GM23248 (cell line): Measurements from ENCODE around the gene USP20.

Experiments
- EZH2 ChIP-seq: fragments of 200-600 bp; sonication (generic); IDR thresholded peaks from 2 replicates; pipeline ENCODE4 v1.6.1; 2018; ENCODE audit warnings: antibody characterized with exemption, mild to moderate bottlenecking; ENCODE audit not compliant: insufficient read depth, poor library complexity, severe bottlenecking
- EZH2phosphoT487 ChIP-seq: fragments of 200-600 bp; sonication (generic); IDR thresholded peaks from 2 replicates; pipeline ENCODE4 v1.6.1; 2018; ENCODE audit warnings: antibody characterized with exemption, moderate library complexity, mild to moderate bottlenecking, low read depth; ENCODE audit not compliant: insufficient read depth

DNA sequence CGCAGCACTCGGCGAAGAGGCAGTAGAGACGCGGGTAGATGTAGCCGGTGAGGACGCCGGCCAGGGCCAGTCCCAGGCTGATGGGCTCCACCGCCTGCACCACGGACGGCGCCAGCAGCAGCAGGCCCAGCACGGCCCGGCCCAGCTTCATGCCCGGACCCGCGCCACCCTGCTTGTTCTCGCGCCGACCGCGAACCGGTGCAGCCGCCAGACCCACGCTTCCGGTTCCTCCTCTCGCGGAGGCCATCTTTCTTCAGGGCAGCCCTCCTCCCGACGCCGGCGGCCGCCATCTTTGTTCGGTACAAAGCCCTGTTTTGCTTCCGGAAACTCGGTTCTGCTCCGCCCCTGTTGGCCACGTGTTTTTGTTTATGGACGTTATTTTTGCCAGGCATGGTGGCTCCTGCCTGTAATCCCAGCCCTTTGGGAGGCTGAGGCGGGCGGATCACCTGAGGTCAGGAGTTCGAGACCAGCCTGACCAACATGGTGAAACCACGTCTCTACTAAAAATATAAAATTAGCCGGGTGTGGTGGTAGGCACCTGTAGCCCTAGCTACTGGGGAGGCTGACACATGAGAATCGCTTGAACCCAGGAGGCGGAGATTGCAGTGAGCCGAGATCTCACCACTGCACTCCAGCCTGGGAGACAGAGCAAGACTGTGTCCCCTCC, 11.2 kb upstream of the USP20 start, which contains the start of gene TOR1A:
- no peak for TF ChIP-seq EZH2
- no peak for TF ChIP-seq EZH2phosphoT487
